A549 treated with Mapracorat at 1 μM for 4 hours (cell line): ENCODE measurements around the gene S100A3. TPM values are rescaled to one million over a fixed set of nuclear protein-coding genes. Genes with fewer than 3 reads are reported as not detected.

Experiments
- total RNA-seq: library from RNA; stranded (reverse); fragments of 200-300 nt; extraction: Qiagen RNA extraction; gene quantifications from 5 replicates; pipeline ENCODE4 v1.2.3, GENCODE V29; 2022

The S100A3 gene
- total RNA-seq, result 103 to 117 TPM (median 114 TPM) in 5 replicates

DNA sequence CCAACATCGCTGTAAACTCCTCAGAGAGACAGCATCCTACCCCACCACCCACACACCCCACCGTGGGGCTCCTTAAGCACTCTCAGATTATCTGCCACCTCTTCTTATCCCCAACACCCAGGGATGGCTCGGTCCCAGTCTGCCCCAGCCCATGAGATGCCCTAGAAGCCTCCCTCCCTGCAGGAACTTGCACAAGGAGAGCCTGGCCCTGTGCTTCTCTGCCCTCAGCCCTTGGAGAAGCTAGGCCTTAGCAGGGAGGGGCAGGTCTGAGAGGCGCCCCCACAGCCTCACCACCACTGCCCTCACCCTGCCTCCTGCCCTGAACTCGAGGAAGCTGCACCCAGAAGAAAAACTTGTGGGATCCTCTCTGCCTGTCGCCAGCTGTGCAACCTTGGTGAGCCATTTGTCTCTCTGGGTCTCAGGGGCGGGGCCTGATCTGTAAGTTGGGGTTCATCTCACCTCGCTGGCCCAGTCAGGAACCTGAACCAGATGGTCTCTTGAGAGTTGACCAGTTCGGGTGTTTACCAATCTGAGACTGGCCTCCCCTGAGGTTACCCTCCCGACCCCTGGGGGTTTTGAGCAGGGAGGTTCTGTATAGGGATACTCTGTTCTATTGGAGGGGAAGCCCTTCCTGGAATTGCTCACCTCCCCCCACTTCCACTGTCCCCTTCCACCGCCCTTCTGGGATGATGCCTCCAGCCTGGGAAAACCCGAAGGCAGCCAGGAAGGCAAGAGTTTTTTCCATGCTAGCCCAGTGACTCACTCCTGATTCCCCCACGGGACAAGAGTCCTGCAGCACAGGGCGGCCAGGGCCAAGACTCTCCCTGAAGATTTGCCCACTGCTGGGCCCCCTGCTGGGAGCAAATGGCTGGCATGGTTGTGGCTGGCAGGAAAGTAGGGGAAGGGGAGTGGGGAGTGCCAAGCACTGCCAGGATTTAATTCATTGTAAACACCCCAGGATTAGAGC, at the start of gene S100A3:
S100A3 (minus strand) TSS at position 537 of the 967 bp plus-strand sequence. CDS start 773 bp downstream, outside the sequence.

DNA sequence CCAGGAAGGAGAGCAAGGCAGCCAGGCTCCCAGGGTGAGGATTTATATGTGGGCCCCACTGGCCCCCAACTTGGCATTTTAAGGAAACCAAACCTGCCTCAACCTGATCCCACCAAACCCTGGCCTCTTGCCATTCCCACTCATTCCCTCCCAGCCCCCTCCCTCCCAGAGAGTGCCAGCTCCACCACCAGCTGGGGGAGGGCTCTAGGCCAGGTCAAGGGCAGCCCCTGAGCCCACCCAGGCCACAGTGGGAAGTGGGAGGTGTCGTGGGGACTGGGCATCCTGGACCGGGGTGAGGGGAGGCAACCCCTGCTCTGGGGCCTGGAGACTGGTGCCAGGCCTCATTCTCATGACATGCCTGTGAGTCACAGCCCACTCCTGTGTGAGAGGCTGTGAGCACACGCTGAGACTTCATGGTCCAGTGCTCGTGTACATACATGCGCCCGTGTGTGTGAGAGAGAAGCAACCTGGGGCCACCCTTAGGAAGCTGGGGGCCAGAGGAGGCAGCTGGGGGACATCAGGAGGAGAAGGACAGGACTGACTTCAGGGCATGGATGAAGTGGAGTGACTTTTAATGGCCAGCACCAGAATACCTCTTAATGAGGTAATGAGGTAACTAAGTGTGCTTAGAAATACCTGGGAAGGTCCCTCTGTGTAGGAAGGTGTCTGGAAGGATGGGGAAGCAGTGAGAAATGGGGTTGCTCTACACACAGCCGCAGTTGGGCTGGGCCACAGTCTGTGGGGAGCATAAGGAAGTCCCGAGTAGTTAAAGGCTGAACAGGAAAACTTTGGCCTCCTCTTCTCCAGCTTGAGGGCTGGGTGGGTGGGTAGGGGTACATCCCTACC, 16.7 kb upstream of the S100A3 start, which contains the start of gene S100A2:
S100A2 (minus strand) TSS at position 316 of the 846 bp plus-strand sequence. CDS start 1,967 bp downstream, outside the sequence.

GRCh38 chr1:153545067-153546055, 3.7 kb downstream of the S100A3 start, which contains the start of gene S100A4:
Gene S100A4, minus strand, starts transcription at chr1:153545806. Its CDS starts 1,012 bp downstream, at chr1:153544794.

DNA sequence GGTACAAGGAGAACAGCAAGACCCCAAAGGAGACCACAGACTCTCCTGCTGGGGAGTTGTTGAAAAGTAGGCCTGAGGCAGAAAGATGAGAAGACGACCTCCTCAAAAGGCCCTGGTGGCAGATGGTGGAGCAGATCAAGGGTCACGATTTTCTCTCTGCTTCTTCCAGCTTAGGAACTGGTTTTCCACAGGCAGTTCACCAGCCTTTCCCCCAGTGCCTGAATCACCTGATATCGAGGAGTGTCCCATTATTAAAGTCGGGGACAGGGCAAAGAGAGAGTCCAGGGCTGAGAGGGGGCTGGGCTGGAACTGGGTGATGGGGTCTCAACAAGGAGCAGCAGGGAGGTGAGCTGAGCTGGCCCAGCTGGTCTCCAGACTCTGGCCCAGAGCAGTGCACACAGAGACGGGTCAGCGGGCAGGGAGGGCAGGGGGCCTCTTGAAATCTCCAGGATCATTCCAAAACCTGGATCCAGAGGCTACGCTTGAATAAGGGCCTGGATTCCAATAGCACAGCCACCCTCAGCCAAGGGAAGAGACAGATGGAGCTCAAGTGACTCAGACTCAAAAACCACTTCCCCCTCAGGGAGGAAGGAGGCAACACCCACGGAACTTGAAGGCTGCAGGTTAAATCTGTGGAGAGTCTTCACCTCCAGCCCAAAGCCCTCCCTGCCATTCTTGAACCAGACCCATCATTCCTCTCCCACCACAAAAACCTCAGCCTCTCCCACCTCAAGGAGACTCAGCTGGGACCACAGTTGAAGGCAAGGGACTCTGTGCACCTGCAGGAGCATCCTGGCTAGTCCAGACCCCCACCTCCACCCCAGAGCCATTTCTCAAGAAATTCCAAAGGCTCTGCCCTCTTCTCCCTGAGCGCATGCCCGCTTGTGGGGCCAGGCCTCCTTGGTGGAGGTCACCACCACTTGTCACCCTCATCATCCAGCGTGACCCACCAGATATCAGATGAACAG, 8.4 kb downstream of the S100A3 start, which contains the start of gene S100A5:
S100A5 (minus strand) TSS at position 541 of the 968 bp plus-strand sequence. CDS start 743 bp downstream, outside the sequence.

DNA sequence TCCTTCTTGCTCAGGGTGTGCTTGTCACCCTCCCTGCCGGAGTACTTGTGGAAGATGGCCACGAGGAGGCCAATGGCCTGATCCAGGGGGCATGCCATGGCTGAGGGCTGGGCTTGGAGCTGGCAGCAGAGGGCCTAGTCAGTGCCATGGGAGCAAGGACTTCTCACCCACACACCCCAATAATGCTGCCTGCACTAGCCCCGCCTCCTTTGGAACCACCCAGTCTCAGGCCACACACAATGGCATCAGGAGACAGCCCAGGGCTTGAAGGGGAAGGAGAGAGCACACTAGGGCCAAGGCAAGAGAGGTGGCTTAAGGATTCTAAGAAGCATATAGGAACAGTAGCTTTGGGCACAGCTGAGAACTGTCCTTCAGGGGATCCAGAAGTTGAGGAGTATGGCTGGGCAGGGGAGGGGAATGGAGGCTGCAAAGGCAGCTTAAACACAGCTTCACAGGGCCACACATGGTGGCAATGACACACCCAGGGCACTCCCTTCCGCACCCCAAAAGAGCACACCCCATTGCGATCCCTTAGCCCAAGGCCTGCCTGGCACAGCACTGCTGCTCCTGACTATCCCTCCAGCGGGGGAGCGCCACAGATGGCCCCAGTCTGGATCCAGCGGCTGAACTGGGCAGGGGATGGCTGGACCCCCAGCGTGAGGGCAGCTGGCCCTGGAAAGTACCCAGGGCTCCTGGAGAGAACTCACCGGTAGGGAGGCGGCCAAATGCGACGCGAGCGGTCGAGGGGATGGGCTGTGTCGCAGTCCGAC, 13.6 kb downstream of the S100A3 start, which contains the start of gene S100A6:
S100A6 (minus strand) TSS at position 750 of the 770 bp plus-strand sequence; CDS start at position 98, 652 bp downstream.

Other genes with a start within 250 kb of the S100A3 start
- not detected in 5 replicates for gene PGLYRP3, start 236.3 kb downstream of the S100A3 start, total RNA-seq
- gene PGLYRP4, start 200.4 kb downstream of the S100A3 start, total RNA-seq, result not detected in 5 replicates
- 0.77 to 1.2 TPM (median 1.1 TPM) in 4 of 5 replicates, not detected in the other for gene S100A9, start 191.4 kb downstream of the S100A3 start, total RNA-seq
- not detected in 5 replicates for gene S100A12, start 173.6 kb downstream of the S100A3 start, total RNA-seq
- gene S100A8, start 158.2 kb downstream of the S100A3 start, total RNA-seq, result not detected in 5 replicates
- not detected in 5 replicates for gene S100A7A, start 132.7 kb downstream of the S100A3 start, total RNA-seq
- not detected in 5 replicates for gene S100A7, start 88.6 kb downstream of the S100A3 start, total RNA-seq
- gene S100A6, start 13.3 kb downstream of the S100A3 start, total RNA-seq, result 3,270 to 3,628 TPM (median 3,480 TPM) in 5 replicates
- gene S100A5, start 8.3 kb downstream of the S100A3 start, total RNA-seq, result 0.44 to 1.5 TPM (median 1.0 TPM) in 5 replicates
- gene S100A4, start 3.5 kb downstream of the S100A3 start, total RNA-seq, result 1,612 to 1,772 TPM (median 1,681 TPM) in 5 replicates
- gene S100A2, start 16.6 kb upstream of the S100A3 start, total RNA-seq, result 20.2 to 30.6 TPM (median 26.9 TPM) in 5 replicates
- 481 to 560 TPM (median 517 TPM) in 5 replicates for gene S100A16, start 63.9 kb upstream of the S100A3 start, total RNA-seq
- gene S100A14, start 67.1 kb upstream of the S100A3 start, total RNA-seq, result 0.24 to 0.73 TPM (median 0.38 TPM) in 5 replicates
- 169 to 188 TPM (median 172 TPM) in 5 replicates for gene S100A13, start 78.2 kb upstream of the S100A3 start, total RNA-seq
- gene S100A1, start 79.2 kb upstream of the S100A3 start, total RNA-seq, result 0.72 to 1.2 TPM (median 0.93 TPM) in 5 replicates
- 68.7 to 84.2 TPM (median 77.0 TPM) in 5 replicates for gene CHTOP, start 84.8 kb upstream of the S100A3 start, total RNA-seq
- gene SNAPIN, start 109.4 kb upstream of the S100A3 start, total RNA-seq, result 57.2 to 64.5 TPM (median 57.6 TPM) in 5 replicates
- gene ILF2, start 121.7 kb upstream of the S100A3 start, total RNA-seq, result 265 to 306 TPM (median 270 TPM) in 5 replicates
- gene NPR1, start 129.4 kb upstream of the S100A3 start, total RNA-seq, result 1.2 to 2.1 TPM (median 1.6 TPM) in 5 replicates
- gene INTS3, start 178.8 kb upstream of the S100A3 start, total RNA-seq, result 16.0 to 19.9 TPM (median 18.2 TPM) in 5 replicates
- gene SLC27A3, start 226.1 kb upstream of the S100A3 start, total RNA-seq, result 0.82 to 1.8 TPM (median 1.4 TPM) in 5 replicates